Thoracic aorta (tissue), 2 donors: ENCODE measurements around the gene H2BK1. TPM values are rescaled to one million over a fixed set of nuclear protein-coding genes. Genes with fewer than 3 reads are reported as not detected.

Source experiments
- ATAC-seq: fragments of 150-250 bp; one replicate; pipeline ENCODE4 v1.8.0; 2017; ENCODE audit warnings: low read depth; ENCODE audit not compliant: insufficient number of reproducible peaks, low FRiP score
- DNase-seq: peaks from one replicate; pipeline ENCODE4 v3.0.0-alpha.2; 2020; ENCODE audit warnings: low spot score
- H3K27ac ChIP-seq, 2 donors: fragments of 200-600 bp; sonication (generic); 1 replicate in 1 of 2; 2 replicates in 1 of 2; pipeline ENCODE4 v1.5.1; 2016; ENCODE audit warnings: mild to moderate bottlenecking in 2 of 2, moderate library complexity in 2 of 2
- H3K27me3 ChIP-seq: fragments of 200-600 bp; sonication (generic); replicated peaks from 2 replicates; pipeline ENCODE4 v1.6.0; 2016; ENCODE audit warnings: mild to moderate bottlenecking; ENCODE audit not compliant: insufficient read depth
- H3K36me3 ChIP-seq: fragments of 200-600 bp; sonication (generic); one replicate; pipeline ENCODE4 v1.5.1; 2016
- H3K4me1 ChIP-seq, 2 donors: fragments of 200-600 bp; sonication (generic); 1 replicate in 1 of 2; 2 replicates in 1 of 2; pipeline versions ENCODE4 v1.5.1 to v1.6.0; 2016; ENCODE audit warnings: low read depth in 2 of 2, mild to moderate bottlenecking in 1 of 2; ENCODE audit not compliant: control insufficient read depth in 1 of 2
- H3K4me3 ChIP-seq: fragments of 200-600 bp; sonication (generic); 2 replicates; pipeline ENCODE4 v1.5.1; 2016; ENCODE audit warnings: mild to moderate bottlenecking
- H3K9me3 ChIP-seq: fragments of 200-600 bp; sonication (generic); 2 replicates; pipeline ENCODE4 v1.5.1; 2016
- total RNA-seq, 2 donors: library from RNA; depleted of rRNA; stranded (reverse); fragments of >200 nt; gene quantifications; one replicate each; pipeline versions ENCODE4 v1.1.0 to v1.2.3, GENCODE V29; 2016
- TF ChIP-seq, protein P1 (sequence below): fragments of 200-600 bp; sonication (generic); IDR thresholded peaks from one replicate; pipeline ENCODE4 v1.5.1; 2019; ENCODE audit warnings: antibody characterized with exemption

Gene H2BK1
- total RNA-seq, 2 donors from 2014 or later = not detected

DNA sequence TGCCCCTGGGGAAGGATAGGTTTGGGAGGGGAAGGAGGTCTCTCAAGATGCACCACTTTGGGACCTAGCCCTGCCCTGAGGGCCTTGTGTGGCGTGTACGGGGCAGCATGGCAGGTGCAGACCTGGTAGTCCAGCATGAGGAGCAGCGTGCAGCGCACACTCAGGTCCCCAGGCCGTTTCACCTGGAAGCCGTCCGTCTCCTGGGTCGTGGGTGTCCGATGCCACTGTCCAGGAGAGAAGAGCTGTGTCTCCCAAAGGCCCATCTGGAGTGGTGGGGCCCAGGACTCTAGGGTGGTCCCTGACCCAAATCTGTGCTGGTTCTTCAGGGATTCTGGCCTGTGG lies 31.4 kb upstream of the H2BK1 start:
- peak overlapping the region in 1 of 2 donors; percentile 6 for H3K27ac ChIP-seq
- DNase-seq (no peak), ATAC-seq (no peak)
- peaks cover 25 to 33% of the 10 kb centered on the region in 2 donors for H3K4me1 ChIP-seq
- TF ChIP-seq, protein P1, sequence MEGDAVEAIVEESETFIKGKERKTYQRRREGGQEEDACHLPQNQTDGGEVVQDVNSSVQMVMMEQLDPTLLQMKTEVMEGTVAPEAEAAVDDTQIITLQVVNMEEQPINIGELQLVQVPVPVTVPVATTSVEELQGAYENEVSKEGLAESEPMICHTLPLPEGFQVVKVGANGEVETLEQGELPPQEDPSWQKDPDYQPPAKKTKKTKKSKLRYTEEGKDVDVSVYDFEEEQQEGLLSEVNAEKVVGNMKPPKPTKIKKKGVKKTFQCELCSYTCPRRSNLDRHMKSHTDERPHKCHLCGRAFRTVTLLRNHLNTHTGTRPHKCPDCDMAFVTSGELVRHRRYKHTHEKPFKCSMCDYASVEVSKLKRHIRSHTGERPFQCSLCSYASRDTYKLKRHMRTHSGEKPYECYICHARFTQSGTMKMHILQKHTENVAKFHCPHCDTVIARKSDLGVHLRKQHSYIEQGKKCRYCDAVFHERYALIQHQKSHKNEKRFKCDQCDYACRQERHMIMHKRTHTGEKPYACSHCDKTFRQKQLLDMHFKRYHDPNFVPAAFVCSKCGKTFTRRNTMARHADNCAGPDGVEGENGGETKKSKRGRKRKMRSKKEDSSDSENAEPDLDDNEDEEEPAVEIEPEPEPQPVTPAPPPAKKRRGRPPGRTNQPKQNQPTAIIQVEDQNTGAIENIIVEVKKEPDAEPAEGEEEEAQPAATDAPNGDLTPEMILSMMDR = no peak
- H3K27me3 ChIP-seq = no peaks in the 10 kb centered on the region
- peaks cover 39% of the 10 kb centered on the region for H3K36me3 ChIP-seq
- H3K9me3 ChIP-seq = no peaks in the 10 kb centered on the region
- H3K4me3 ChIP-seq = no peak overlapping the region

DNA sequence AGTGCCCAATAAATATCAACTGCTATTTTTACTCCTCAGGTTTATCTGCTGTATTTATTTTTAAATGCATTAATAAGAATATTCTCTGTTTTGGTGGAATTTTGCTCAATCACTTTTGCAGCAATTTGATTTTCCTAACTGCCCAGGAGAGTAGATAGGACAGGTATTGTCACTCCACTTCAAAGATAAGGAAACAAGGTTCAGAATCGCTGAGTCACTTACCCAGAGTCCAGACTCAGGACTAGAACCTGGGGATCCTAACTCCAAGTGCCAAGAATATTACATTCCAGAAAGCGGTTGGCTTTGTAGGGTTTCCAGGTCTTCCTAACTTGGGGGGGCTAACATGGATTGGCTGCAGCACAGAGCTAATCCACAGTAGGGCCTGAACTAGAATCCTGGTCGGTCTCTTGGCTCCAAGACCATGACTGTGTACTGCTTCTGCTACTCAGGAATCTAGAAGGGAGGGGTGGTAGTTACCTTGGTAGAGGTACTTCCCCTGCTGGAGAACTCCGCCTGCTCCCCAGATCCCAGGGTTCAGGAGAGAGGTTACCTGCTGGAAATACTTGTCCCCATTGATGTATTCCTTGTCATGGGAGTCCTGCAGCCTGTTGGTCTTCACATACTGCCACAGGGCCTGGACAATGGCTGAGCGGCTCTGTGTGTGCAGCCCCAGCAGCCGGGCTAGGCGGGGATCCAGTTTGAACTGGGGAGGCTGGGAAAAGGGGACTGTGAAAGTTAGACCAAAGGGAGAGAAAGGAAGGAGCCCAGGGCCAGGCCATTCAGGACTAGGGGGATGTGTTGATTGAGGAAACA lies 30.9 kb upstream of the H2BK1 start:
- peak overlapping the region in 1 of 2 donors; percentile 6 for H3K27ac ChIP-seq

DNA sequence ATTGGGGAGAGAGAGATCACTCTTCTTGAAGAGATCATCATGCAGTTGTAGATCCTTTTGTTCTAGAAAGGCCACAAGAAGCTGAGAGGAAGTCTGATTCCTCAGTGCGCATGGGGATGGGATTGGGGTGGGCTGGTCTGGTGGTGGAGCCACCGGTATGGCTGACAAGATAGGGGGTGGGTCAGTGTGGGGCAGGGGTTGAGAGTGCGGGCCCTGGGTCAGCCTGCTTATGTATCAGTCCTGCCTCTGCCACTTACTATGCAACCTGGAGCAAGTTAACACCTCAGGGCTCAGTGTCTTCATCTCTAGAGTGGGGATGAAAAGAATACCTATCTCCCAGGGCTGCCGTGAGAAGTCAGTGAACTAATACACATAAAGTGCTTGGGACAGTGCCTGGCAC lies 30.2 kb upstream of the H2BK1 start:
- no peak overlapping the region for H3K27ac ChIP-seq
- peaks cover 48% of the 10 kb centered on the region for H3K36me3 ChIP-seq
- TF ChIP-seq, protein P1 = no peak
- H3K4me3 ChIP-seq = no peak overlapping the region
- no peaks in the 10 kb centered on the region for H3K27me3 ChIP-seq
- DNase-seq (no peak), ATAC-seq (no peak)
- peaks cover 16 to 21% of the 10 kb centered on the region in 2 donors for H3K4me1 ChIP-seq
- no peaks in the 10 kb centered on the region for H3K9me3 ChIP-seq

More for the DNA sequence above, 30.9 kb upstream of the H2BK1 start:
- Histone ChIP-seq H3K4me1 (peaks cover 19 to 27% of the 10 kb centered on the region in 2 donors), H3K4me3 (no peak overlapping the region), H3K9me3 (no peaks in the 10 kb centered on the region), H3K27me3 (no peaks in the 10 kb centered on the region), H3K36me3 (peaks cover 45% of the 10 kb centered on the region)
- ATAC-seq (no peak), DNase-seq (no peak)
- TF ChIP-seq, protein P1 = no peak

DNA sequence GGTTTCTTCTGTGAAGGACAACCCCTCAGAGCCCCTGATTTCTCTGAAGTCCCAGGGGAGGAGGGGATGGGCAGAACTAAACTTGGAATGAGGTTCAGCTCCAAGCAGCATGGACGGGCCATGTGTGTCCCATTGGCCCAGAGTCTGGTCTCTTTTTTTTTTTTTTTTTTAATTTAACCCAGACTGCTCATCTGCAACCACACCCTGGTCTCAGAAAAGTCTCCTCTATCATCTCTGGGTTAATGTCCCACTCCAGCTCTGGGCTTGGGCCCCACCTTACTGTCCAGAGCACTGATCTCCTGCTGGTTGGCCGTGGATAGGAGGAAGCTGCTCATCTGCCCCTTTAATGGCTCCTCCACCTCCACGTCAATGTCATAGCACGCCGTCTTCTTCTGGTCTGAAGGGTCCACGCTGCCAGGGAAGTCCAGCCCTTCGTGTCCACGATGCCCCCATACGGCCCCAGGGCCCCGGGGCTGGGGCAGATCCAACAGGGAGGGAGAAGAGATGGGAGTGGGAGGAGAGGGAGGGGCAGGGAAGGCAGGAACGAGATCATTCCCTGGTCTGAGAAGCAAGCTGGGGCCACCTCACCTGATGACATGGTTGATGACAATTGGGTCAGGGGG lies 29.7 kb upstream of the H2BK1 start:
- Histone ChIP-seq H3K36me3 (peaks cover 54% of the 10 kb centered on the region), H3K27ac (no peak overlapping the region), H3K27me3 (no peaks in the 10 kb centered on the region), H3K4me1 (peaks cover 10 to 16% of the 10 kb centered on the region in 2 donors), H3K4me3 (no peak overlapping the region), H3K9me3 (no peaks in the 10 kb centered on the region)
- no peak for DNase-seq
- no peak for ATAC-seq
- TF ChIP-seq, protein P1 = no peak
